Posterior cingulate gyrus (tissue), 11 donors: Measurements from ENCODE around the gene S100B.
"Not testable (repeated sequence)": the region's sequence is repeated elsewhere in the genome, so short reads cannot be mapped to it uniquely, and the experiment has no call there.

Experiments used
- DNase-seq, 10 donors: peaks; one replicate each; pipeline versions ENCODE4 v3.0.0 to v3.0.0-alpha.2; 2020 to 2021; ENCODE audit warnings: mixed read lengths in 3 of 10
- intact Hi-C: fragments of 100-400 bp; cut with DNase I; formaldehyde crosslinking; loops from one replicate; pipeline ENCODE4 v1.15.1; 2023

The S100B gene

DNA sequence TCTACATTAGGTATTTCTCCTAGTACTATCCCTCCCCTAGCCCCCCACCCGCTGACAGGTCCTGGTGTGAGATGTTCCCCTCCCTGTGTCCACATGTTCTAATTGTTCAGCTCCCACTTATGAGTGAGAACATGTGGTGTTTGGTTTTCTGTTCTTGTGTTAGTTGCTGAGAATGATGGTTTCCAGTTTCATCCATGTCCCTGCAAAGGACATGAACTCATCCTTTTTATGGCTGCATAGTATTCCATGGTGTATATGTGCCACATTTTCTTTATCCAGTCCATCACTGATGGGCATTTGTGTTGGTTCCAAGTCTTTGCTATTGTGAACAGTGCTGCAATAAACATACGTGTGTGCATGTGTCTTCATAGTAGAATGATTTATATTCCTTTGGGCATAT lies 26.0 kb upstream of the S100B start:
- DNase-seq, intact Hi-C loops: not testable (repeated sequence)

GRCh38 chr21:46628868-46629267 lies 24.0 kb upstream of the S100B start:
- no peak for DNase-seq
- intact Hi-C loops: no loop called here

- no peak for DNase-seq
- intact Hi-C loops: no loop called here
Measured at GRCh38 chr21:46627726-46628125, 22.8 kb upstream of the S100B start.

DNA sequence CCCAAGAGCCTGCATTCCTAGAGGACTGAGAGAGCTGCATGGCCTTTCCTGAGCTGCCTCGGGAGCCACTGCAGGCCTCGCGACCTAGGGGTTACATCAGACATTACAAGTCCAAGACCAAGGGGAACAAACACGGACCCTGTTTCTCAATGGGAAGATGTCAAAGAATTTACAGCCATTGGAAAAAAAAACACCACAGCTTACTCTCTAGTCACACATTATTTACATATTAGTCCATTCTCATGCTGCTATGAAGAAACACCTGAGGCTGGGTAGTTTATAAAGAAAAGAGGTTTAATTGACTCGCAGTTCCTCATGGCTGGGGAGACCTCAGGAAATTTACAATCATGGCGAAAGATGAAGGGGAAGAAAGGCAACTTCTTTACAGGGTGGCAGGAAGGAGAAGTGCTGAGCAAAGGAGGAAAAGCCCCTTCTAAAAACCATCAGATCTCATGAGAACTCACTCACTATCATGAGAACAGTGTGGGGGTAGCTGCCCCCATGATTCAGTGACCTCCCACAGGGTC lies 22.2 kb upstream of the S100B start:
- intact Hi-C loops: no loop called here
- no peak for DNase-seq

GRCh38 chr21:46626536-46626935 lies 21.7 kb upstream of the S100B start:
- intact Hi-C loops: no loop called here
- DNase-seq: no peak

GRCh38 chr21:46625759-46626158 lies 20.9 kb upstream of the S100B start:
- intact Hi-C loops: no loop called here
- DNase-seq: no peak

DNA sequence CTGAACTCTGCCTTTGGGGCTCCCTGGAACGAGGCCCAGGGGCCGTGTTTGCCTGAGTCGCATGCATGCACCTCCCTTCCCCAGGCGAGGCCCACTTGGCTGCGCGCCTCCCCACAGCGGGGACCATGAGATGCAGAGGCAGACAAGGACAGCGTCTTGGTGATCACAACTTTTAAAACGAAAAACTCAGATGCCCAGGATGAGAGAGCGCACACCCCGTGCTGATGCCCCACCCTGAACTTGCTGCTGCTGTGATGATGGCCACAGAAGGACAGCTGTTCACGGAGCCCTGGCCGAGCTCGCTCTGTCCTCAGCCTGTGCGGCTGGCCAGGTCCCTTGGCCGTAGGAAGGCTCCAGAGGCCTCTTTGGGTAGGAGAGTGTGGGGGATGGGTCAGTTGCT lies 19.2 kb upstream of the S100B start:
- intact Hi-C loops: no loop called here
- DNase-seq: peak in 4 of 10 donors; percentile 44 to 87 (median 64)

DNA sequence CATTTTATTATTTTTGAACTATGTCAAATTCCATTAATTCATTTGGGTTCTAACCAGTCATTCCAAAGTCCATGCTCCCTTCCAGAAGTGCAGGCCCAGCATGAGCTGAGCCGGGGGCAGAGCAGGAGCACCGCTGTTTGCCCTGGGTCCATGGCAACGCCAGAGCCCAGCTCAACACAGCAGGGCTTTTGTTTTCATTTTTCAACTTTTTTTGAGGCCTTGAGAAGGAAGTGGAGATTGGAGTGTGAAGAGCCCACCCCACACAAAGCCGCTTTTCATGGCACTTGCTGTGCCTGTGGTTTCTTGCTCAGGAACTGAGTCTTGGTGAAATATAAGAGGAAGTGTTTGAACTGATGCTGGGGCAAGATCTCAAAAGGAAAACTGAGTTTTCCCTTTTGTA lies 17.3 kb upstream of the S100B start:
- intact Hi-C loops: no loop called here
- DNase-seq: peak; percentile 53 to 95 (median 65)

GRCh38 chr21:46621457-46622182 lies 16.7 kb upstream of the S100B start:
- peak; percentile 61 to 97 (median 82) for DNase-seq

GRCh38 chr21:46620846-46621245 lies 16.0 kb upstream of the S100B start:
- intact Hi-C loops: no loop called here
- peak in 3 of 10 donors; percentile 11 to 69 (median 39) for DNase-seq

More at GRCh38 chr21:46621457-46622182, 16.7 kb upstream of the S100B start:
- intact Hi-C loops: no loop called here

- no peak for DNase-seq
- intact Hi-C loops: no loop called here
Measured at GRCh38 chr21:46619846-46620245, 15.0 kb upstream of the S100B start.

- intact Hi-C loops: no loop called here
- DNase-seq: no peak
Measured at GRCh38 chr21:46618738-46619379, 14.0 kb upstream of the S100B start.

DNA sequence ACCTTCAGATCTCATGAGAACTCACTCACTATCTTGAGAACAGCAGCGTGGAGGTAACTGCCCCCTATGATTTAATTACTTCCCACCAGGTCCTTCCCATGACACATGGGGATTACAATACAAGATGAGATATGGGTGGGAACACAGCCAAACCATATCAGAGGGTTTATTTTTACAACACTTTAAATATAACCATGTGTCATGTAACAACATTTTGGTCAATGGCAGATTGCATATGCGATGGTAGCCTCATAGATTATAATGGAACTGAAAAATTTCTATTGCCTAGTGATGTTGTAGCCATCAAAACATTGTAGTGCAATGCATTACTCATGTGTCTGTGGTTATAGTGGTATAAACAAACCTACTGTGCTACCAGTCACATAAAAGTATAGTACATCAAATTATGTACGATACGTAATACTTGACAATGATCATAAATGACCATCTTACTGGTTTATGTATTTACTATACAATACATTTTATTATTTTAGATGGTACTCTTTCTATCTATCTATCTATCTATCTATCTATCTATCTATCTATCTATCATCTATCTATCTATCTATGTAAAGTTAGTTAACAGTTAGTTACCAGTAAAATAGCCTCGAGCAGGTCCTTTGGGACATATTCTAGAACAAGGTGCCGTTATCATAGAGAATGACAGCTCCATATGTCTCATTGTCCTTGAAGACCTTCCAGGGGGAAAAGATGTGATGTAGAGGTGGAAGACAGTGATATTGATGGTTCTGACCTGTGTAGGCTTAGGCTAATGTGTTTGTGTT lies 12.6 kb upstream of the S100B start:
- intact Hi-C loops: no loop called here
- DNase-seq: no peak

- intact Hi-C loops: no loop called here
- no peak for DNase-seq
Measured at GRCh38 chr21:46616656-46617055, 11.8 kb upstream of the S100B start.

GRCh38 chr21:46616050-46616449 lies 11.2 kb upstream of the S100B start:
- intact Hi-C loops: no loop called here
- DNase-seq: no peak

DNA sequence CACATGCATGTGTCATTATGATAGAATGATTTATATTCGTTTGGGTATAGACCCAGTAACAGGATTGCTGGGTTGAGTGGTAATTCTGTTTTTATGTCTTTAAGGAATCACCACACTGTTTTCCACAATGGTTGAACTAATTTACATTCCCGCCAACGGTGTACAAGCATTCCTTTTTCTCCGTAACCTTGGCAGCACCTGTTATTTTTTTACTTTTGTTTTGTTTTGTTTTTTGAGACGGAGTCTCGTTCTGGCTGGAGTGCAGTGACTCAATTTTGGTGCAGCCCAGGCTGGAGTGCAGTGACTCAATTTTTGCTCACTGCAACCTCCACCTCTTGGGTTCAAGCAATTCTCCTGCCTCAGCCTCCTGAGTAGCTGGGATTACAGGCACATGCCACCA lies 8.5 kb upstream of the S100B start:
- DNase-seq: no peak
- intact Hi-C loops: no loop called here

DNA sequence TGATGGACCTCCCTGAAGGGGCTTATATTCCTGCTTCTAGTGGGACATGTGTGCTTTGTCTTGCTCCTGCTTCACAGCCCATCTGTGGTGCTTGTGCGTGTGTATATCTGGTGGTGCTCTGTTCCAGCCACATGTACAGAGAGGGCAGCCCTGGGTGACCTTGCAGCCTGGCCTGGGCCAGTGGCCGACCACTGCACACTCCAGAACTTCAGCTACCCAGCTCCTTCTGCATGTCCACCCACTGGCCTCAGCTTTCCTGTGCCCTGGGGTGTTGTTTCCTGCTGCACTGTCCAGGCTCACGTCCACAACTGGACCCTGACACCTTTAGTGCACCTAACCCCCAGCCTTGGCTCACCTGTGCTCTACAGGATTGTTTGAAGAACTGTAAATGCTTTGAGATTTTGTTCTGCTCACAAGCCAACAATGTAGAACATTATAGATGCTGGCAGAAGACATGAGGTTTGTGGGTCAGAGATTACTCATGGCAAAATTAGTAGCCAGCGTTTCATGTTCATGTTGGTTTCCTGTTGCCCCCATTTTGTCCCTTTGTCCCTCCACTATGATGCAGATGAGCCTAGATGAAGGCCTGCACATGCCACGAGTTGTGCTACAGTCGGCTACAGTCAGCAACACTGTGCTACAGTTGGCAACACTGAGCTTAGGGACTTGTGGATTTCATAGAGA lies 5.3 kb upstream of the S100B start:
- intact Hi-C loops: no loop called here
- DNase-seq: no peak

DNA sequence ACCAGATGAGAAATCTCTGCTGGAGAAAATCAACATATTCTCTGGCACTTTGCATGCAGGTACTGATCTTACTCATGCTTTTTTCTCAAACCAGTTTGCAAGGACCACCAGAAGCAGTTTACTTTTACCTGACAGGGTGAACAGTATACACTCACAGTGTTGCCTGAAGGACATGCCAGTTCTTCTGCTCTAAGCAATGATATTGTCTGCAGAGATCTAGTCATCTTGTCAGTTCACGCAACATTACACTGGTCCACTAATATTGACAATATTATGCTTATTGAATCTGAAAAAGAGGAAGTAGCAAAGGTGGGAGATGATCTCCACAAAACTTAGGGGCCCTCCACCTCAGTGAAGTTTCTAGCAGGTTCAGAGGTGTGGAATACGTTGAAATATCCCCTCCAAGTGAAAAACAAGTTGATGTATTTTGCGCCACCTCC lies 3.8 kb upstream of the S100B start:
- intact Hi-C loops: no loop called here
- DNase-seq: no peak

GRCh38 chr21:46607636-46608035 lies 2.8 kb upstream of the S100B start:
- no peak for DNase-seq
- intact Hi-C loops: no loop called here

- no peak for DNase-seq
- intact Hi-C loops: no loop called here
Measured at GRCh38 chr21:46606427-46606813, 1.5 kb upstream of the S100B start.
